GM13977 (cell line): ENCODE results near the gene LMNTD2.

Source experiments
- DNase-seq: peaks from one replicate; pipeline ENCODE4 v3.0.0; 2012; ENCODE audit warnings: low spot score
- in situ Hi-C: fragments of 300-500 bp; cut with MboI; formaldehyde crosslinking; loops from one replicate; pipeline ENCODE4 v1.12.0; 2022; ENCODE audit warnings: low sequenced_read_pairs, low pct_unique_long_range_greater_than_20kb, mixed read lengths, inconsistent platforms; ENCODE audit not compliant: unreplicated experiment
- TF ChIP-seq, protein P1 (sequence below): IDR thresholded peaks from 2 replicates; pipeline ENCODE4 v1.5.1; 2012; ENCODE audit warnings: mild to moderate bottlenecking, control low read depth; ENCODE audit not compliant: insufficient read depth; ENCODE audit errors: extremely low read depth, missing control alignments

Gene LMNTD2

DNA sequence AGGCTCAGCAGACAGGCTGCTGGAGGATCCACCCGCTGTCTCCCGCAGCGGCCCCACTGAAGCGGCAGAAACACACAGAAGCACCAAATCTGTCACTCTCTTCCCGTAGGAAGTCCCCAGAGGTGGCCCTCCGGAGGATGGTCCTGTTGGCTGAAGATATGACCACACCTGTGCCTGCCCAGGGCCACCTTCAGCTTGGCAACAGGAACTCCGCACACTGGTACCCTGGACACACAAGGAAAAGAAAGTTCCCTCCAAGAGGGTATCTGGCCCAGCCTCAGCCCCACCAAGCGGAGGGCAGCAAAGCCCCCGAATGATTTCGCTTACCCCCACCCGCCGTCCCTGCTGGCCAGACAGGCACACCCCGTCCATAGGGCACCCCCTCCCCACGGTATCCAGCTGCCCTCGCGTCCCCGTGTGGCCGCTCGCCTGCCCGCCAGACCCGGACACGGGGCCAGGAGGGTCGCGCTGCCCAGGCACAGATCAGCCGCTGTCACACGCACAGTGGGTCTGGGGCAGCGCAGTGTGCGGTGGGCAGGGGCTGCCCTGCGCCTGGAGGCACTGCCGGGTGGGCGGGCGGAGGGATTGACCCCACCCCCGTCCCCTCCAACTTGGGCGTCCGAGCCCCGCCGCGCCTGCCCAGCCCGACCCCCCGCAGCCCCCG, 7.2 kb upstream of the LMNTD2 start:
- TF ChIP-seq, protein P1, sequence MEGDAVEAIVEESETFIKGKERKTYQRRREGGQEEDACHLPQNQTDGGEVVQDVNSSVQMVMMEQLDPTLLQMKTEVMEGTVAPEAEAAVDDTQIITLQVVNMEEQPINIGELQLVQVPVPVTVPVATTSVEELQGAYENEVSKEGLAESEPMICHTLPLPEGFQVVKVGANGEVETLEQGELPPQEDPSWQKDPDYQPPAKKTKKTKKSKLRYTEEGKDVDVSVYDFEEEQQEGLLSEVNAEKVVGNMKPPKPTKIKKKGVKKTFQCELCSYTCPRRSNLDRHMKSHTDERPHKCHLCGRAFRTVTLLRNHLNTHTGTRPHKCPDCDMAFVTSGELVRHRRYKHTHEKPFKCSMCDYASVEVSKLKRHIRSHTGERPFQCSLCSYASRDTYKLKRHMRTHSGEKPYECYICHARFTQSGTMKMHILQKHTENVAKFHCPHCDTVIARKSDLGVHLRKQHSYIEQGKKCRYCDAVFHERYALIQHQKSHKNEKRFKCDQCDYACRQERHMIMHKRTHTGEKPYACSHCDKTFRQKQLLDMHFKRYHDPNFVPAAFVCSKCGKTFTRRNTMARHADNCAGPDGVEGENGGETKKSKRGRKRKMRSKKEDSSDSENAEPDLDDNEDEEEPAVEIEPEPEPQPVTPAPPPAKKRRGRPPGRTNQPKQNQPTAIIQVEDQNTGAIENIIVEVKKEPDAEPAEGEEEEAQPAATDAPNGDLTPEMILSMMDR: no peak
- DNase-seq: no peak
- in situ Hi-C loops: no loop called here

DNA sequence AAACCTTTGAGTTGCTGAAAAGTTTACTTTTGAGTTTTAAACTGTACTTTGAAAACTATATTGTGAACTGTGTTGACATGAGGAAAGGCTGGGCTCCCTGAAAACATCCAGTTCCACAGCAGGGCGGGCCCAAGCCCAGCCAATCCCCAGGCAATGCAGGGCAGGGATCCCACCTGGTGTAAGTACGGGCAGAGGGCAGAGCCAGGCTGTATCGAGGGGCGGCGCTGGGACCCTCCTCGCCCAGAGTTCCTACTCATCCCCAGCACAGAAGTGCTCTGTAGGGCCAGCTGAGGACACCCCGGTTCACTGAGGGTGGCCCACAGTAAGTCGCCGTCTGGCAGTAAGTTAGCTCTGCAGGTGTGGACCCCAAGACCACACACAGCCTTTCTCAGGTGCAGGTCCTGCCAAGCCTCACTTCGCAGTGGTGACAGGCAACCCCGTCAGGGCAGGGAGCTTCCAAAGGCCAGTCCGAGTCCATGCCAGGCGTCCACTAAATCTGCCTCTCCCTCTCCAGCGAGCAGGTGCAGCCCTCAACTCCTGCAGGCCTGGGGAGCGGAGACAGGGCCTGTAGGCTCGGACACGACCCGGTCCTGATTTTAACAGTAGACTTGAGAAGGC, 6.6 kb upstream of the LMNTD2 start:
- no peak for DNase-seq
- TF ChIP-seq, protein P1: no peak
- in situ Hi-C loops: no loop called here

DNA sequence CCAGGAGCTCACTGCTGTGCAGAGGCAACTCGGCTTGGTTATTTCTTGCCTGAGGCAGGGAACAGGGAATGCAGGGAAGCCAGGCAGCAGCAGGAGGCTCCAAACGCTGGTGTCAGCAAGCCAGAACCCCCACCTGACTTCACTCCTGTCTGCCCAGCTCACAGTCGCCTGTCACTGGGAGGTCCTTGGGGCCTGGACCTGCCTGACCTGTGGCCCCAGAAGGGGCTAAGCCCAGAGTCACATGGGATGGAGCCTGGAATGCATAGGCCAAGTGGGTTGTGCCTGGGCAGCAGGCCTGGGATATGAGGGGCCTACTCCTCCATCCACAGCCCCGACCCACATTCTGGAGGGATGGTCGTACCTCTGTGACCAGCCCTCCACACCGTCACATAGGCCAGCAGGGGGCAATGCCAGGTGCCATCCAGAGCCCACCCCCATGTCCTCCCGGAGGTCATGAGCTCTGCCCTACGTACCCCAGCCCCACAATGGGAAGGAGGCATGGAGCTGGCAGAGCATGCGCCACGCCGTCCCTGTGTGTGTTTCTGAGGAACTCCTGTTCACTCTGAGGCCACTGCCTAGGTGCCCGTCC, 5.5 kb upstream of the LMNTD2 start:
- DNase-seq: no peak
- in situ Hi-C loops: no loop called here
- TF ChIP-seq, protein P1: no peak

DNA sequence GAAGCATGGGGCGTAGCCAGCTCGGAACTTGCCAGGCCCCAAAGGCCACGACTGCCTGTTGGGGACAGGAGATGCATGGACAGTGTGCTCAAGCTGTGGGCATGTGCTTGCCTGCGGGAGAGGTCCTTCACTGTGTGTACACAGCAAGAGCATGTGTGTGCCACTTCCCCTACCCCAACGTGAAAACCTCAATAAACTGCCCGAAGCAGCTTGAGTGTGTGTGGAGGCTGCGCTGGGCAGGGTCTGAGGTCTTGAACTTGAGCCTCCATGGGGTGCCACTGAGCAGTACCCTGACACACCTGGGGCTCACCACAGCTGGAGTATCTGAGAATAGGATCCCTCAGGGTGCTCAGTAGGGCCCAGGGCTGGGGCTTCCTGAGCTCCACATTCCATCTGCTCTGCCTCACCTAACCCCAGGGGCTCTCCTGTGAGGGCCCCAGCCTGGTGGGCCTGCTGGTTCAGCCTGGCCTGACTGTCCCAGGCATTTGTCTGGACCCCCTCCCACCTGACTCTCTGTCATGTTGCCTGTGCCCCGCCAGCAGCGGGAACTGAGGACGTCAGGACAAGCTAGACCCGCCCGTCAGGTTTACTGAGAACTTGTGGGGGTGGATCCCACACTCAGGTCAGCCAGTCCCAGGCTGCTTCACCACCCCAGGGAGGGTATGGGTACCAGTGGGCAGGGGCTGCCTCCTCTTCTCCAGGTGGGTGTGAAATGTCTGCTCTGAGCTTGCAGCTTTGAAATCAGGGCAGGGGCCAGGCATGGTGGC, 3.5 kb upstream of the LMNTD2 start:
- DNase-seq: no peak
- in situ Hi-C loops: no loop called here

GRCh38 chr11:563066-563811, 2.7 kb upstream of the LMNTD2 start:
- in situ Hi-C loops: no loop called here
- DNase-seq: no peak
- TF ChIP-seq, protein P1: no peak

More for the DNA sequence above, 3.5 kb upstream of the LMNTD2 start:
- TF ChIP-seq, protein P1: no peak

GRCh38 chr11:562046-562645, 1.6 kb upstream of the LMNTD2 start:
- TF ChIP-seq, protein P1: no peak
- in situ Hi-C loops: no loop called here
- no peak for DNase-seq
